GM15510 (cell line): ENCODE measurements around the gene PTPN23.

Experiments
- POLR2A ChIP-seq: IDR thresholded peaks from 3 replicates; pipeline ENCODE4 v1.6.1; 2011; ENCODE audit warnings: borderline replicate concordance; ENCODE audit not compliant: insufficient read length; ENCODE audit errors: extremely low read depth

PTPN23 gene

DNA sequence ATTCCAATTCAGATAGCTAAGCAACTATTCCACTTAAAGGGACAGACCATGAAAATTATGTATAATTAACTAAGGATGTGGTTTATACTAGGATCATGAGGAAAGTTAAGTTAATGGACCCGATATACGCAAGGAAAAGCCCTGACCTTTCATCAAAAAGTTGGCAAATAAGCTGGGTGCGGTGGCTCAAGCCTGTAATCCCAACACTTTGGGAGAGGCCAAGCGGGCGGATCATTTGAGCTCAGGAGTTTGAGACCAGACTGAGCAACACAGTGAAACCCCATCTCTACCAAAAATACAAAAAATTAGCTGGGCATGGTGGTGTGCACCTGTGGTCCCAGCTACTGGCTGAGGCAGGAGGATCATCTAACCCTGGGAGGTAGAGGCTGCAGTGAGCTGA is 55.4 kb downstream of the PTPN23 start:
- no peak for TF ChIP-seq POLR2A

DNA sequence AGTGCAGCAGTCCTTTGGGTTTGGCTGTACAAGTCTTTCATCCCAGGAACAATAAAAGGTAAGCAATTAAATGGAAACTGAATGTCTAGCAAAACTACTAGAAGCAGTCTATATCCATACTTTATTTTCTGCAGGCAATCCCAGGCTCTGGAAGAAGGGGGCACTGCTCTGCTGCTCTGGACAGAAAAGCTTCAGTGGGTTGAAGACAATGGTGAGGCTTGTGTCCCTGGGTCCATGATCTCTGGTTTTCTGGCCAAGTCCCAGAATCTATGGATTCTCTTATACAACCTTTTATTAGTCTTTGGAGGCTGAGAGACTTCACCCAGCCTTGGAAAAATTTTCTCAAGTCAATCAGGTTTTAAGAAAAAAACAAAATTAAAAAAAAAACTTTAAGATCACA is 59.3 kb downstream of the PTPN23 start:
- no peak for TF ChIP-seq POLR2A

DNA sequence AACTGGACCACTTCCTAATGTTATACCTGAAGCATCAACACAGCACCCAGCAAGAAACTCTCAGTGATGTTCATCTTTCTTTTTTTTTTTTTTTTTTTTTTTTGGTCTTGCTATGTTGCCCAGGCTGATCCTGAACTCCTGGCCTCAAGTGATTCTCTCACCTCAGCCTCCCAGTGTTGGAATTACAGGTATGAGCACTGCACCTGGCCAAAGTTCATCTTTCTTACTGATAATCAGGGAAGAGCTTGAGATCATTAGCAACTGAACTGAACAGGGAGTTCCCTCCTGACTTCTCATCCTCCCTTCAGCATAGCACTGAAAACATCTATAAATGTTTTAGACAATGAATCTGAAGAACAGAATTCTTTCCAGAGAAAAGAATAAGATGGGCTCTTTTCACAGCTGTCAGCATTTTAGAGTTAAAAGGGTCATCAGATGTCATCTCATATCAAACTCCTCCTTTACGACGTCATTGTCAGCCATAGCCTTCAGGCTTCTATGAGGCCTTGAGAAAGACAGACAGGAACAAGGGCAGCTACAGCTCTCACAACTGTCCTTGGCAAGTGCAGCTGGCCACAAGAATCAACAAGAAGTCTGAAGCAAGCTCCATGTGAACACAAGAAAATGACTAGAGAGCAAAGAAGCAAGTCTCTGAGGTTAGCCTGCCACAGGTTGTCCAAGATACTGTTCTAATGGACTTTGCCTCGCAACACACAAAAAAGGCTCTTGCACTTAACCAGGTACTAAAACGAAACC is 61.2 kb downstream of the PTPN23 start:
- no peak for TF ChIP-seq POLR2A

DNA sequence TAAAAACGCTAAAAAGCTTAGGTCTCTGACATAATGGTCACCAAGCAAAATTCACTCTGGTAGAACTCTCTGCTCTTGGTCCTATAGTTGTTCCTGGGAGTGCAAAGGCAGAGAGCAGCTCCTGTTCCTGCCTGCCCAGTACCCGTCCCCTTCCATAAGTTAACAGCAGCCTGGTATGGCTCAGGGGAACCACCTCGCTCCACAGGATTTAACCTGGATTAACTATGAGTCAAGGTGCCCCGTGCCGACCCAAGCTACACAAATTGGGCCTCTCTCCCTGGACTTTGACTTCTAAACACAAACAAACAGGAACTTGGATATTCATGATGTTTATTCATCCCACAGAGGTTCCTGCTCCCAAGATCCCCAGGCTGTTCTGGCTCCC is 62.8 kb downstream of the PTPN23 start:
- no peak for TF ChIP-seq POLR2A

DNA sequence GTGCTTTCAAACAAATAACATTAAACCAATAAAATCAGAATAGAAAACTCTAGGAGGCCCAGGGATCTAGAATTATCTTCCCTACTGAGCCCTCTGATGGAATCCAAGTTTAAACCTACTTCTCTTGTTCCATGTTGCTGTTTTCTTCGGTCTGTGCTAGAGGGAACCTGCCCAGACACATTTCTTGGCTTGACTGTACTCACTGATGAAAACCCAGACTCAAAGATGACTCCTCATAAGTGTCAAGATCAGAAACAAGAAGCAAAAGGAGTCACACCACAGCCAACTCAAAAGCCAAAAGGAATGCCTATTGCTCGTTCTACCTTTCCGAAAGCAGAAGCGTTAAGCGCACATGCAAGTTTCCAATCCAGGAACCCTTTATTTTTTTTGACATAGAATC is 63.3 kb downstream of the PTPN23 start:
- no peak for TF ChIP-seq POLR2A

DNA sequence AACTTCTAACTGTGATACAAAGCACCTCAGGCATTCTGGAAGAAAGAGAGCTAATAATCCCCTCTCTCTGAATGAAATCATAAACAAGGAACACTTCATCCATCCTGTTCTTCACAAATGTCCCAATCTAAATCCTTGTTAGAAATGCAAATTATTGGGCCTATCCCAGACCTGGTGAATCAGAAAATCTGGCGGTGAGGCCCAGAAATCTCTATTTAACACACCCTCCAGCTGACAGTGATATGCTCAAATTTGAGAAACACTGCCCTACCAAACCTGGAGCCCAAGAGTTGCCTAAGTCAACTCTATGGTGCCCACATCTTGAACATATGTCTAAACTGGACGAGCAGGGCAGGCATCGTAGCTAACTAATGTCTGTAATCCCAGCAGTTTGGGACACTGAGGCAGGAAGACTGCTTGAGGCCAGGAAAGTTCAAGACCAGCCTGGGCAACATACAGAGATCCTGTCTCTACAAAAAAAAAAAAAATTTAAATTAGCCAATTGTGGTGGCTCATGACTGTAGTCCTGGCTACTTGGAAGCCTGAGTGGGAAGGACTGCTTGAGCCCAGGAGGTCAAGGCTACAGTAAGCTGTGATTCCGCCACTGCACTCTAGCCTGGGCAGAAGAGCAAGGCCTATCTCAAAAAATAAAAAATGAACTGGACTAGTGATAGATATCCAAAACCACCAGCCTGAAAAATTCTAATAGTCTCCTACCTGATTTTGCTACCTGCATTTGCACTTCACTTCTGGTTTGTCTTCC is 71.8 kb downstream of the PTPN23 start:
- TF ChIP-seq POLR2A, result no peak

DNA sequence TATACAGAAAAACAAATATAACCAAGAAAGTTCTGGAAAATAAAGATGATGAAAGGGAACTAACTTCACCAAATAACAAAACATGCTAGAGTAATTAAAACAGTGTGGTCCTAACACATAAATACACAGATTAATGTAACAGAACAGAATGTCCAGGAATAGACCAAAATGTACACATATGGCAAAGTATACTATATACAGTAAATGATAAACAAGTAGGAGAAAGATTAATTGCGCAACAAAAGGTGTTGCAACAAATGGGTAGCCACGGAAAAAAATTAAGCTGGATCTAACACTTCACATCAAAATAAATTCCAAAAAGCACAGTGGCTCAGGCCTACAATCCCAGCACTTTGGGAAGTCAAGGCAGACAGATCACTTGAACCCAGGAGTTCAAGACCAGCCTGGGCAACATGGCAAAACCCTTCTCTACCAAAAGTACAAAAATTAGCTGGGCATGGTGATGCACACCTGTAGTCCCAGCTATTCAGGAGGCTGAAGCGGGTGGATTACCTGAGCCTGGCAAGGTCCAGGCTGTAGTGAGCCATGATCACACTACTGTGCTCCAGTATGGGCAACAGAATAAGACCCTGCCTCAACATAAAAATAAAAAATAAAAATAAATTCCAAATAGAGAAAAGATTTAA is 75.1 kb downstream of the PTPN23 start:
- TF ChIP-seq POLR2A, result no peak

DNA sequence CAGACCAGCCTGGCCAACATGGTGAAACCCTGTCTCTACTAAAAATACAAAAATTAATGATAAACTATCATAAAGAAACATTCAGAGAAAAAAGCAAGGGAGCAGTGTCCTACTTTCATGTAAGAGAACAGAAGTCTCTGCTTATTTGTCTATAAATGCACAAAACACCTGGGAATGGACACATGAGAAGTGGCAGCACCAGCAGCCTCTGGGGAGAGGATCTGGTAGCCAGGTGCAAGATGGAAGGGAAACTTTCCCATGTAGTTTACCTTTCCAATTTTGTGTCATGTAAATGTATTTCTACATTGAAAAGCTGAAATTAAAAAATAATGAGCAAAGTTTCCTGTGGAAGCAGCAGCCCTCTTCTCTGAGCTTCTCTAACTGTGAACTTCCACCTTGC is 76.2 kb downstream of the PTPN23 start:
- no peak for TF ChIP-seq POLR2A
